ENCODE data around the gene UGT8.

- no peak for TF ChIP-seq CTCF (IDR thresholded peaks at IDR 0.05)
- TF ChIP-seq POLR2AphosphoS5 (IDR thresholded peaks at IDR 0.05) = no peak
Observed at GRCh38 chr4:114595207-114595606, 3.4 kb upstream of the UGT8 start.
